Measurements from ENCODE around the gene DNAH14. TPM values are rescaled to one million over a fixed set of nuclear protein-coding genes. Genes with fewer than 3 reads are reported as not detected.

DNAH14 gene
- total RNA-seq, 2 experiments from 2014 or later: 0.27 to 0.34 TPM

DNA sequence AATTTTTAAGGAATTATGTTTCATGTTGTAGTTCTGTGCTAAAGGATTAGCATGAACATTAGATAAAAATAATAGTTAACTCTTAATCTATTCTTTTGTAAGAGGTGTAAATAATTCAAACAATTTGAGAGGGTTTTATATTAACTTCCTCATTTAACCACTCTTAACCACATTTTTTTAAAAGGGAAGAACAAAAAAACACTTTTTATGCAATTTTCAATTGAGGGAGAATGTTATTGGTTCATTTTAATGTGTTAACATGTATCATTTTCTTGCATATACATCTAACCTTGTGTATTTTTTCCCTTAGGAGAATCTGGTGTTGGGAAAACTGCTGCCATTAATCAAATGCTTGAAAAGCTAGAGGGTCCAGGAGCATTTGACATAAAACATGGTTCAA is 329.3 kb downstream of the DNAH14 start:
- no peaks in the 10 kb centered on the region for H3K9me3 ChIP-seq (ENCODE audit: control insufficient read depth in 1 of 2, insufficient read depth in 1 of 2, low read length in 2 of 2)
- H3K4me1 Mint-ChIP-seq (ENCODE audit: low read depth): no peaks in the 10 kb centered on the region
- H3K27me3 ChIP-seq (ENCODE audit: control insufficient read depth in 1 of 2, insufficient read depth in 2 of 2, low read length in 2 of 2): no peaks in the 10 kb centered on the region
- H3K9me3 Mint-ChIP-seq: peaks cover 2% of the 10 kb centered on the region
- H3K27ac Mint-ChIP-seq: no peak overlapping the region
- intact Hi-C loops (cut with DNase I, micrococcal nuclease): no loop called here
- H3K27ac ChIP-seq (ENCODE audit: low read depth in 1 of 2, low read length in 2 of 2): no peak overlapping the region
- peaks cover 7% of the 10 kb centered on the region for H3K27me3 Mint-ChIP-seq
- TF ChIP-seq, protein P1, sequence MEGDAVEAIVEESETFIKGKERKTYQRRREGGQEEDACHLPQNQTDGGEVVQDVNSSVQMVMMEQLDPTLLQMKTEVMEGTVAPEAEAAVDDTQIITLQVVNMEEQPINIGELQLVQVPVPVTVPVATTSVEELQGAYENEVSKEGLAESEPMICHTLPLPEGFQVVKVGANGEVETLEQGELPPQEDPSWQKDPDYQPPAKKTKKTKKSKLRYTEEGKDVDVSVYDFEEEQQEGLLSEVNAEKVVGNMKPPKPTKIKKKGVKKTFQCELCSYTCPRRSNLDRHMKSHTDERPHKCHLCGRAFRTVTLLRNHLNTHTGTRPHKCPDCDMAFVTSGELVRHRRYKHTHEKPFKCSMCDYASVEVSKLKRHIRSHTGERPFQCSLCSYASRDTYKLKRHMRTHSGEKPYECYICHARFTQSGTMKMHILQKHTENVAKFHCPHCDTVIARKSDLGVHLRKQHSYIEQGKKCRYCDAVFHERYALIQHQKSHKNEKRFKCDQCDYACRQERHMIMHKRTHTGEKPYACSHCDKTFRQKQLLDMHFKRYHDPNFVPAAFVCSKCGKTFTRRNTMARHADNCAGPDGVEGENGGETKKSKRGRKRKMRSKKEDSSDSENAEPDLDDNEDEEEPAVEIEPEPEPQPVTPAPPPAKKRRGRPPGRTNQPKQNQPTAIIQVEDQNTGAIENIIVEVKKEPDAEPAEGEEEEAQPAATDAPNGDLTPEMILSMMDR (IDR thresholded peaks at IDR 0.05): no peak
- no peak overlapping the region for H3K4me3 ChIP-seq (ENCODE audit: low read length)
- no peaks in the 10 kb centered on the region for H3K36me3 ChIP-seq (ENCODE audit: insufficient read depth, low read length)
- H3K4me1 ChIP-seq (ENCODE audit: insufficient read depth, low read length): no peaks in the 10 kb centered on the region
- ChIA-PET CTCF (no interaction called here), POLR2A (no interaction called here)
- DNase-seq (no peak), ATAC-seq (ENCODE audit: poor library complexity) (no peak)
- H3K36me3 Mint-ChIP-seq (ENCODE audit: low read depth): no peaks in the 10 kb centered on the region
- no peak overlapping the region for H3K4me3 Mint-ChIP-seq

DNA sequence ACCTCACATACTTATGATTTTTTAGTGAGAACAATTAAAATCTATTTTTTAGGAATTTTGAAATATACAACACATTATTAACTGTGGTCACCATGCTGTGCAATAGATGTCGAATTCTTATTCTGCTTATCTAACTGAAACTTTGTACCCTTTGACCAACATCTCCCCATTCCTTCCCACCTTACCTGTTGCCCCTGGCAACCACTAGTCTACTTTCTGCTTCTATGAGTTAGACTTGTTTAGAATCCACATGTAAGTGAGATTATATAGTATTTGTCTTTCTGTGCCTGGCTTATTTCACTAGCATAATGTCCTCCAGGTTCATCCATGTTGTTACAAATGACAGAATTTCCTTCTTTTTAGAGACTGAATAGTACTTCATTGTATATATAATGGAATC is 330.1 kb downstream of the DNAH14 start:
- CTCF ChIA-PET: no interaction called here

DNA sequence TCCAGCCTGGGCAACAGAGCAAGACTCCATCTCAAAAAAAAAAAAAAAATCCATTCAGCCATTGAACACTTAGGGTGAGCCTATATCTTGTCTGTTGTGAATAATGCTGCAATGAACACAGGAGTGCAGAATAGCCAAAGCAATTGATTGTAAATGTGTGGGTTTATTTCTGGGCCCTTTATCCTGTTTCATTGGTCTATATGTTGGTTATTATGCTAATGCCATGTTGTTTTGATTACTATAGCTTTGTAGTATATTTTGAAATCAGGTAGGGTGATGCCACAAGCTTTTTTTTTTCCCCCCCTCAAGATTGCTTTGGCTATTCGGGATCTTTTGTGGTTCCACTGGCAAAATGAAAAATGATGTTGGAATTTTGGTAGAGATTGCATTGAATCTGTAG is 330.8 kb downstream of the DNAH14 start:
- H3K9me3 Mint-ChIP-seq: peaks cover 2% of the 10 kb centered on the region
- DNase-seq (no peak), ATAC-seq (ENCODE audit: poor library complexity) (no peak)
- H3K9me3 ChIP-seq (ENCODE audit: control insufficient read depth in 1 of 2, insufficient read depth in 1 of 2, low read length in 2 of 2): no peaks in the 10 kb centered on the region
- no peaks in the 10 kb centered on the region for H3K4me1 ChIP-seq (ENCODE audit: insufficient read depth, low read length)
- H3K27me3 Mint-ChIP-seq: no peaks in the 10 kb centered on the region
- H3K4me3 ChIP-seq (ENCODE audit: low read length): no peak overlapping the region
- no peaks in the 10 kb centered on the region for H3K4me1 Mint-ChIP-seq (ENCODE audit: low read depth)
- H3K27me3 ChIP-seq (ENCODE audit: control insufficient read depth in 1 of 2, insufficient read depth in 2 of 2, low read length in 2 of 2): no peaks in the 10 kb centered on the region
- H3K4me3 Mint-ChIP-seq: no peak overlapping the region
- no peaks in the 10 kb centered on the region for H3K36me3 ChIP-seq (ENCODE audit: insufficient read depth, low read length)
- H3K27ac Mint-ChIP-seq: no peak overlapping the region
- ChIA-PET POLR2A (no interaction called here), CTCF (no interaction called here)
- H3K36me3 Mint-ChIP-seq (ENCODE audit: low read depth): no peaks in the 10 kb centered on the region
- H3K27ac ChIP-seq (ENCODE audit: low read depth in 1 of 2, low read length in 2 of 2): no peak overlapping the region
- intact Hi-C loops (cut with DNase I, micrococcal nuclease): no loop called here
- TF ChIP-seq, protein P1 (IDR thresholded peaks at IDR 0.05): no peak

More for the DNA sequence above, 330.1 kb downstream of the DNAH14 start:
- intact Hi-C loops (cut with DNase I, micrococcal nuclease): no loop called here
- Histone ChIP-seq H3K27ac (ENCODE audit: low read depth in 1 of 2, low read length in 2 of 2) (no peak overlapping the region), H3K36me3 (ENCODE audit: insufficient read depth, low read length) (no peaks in the 10 kb centered on the region), H3K27me3 (ENCODE audit: control insufficient read depth in 1 of 2, insufficient read depth in 2 of 2, low read length in 2 of 2) (no peaks in the 10 kb centered on the region), H3K4me3 (ENCODE audit: low read length) (no peak overlapping the region), H3K9me3 (ENCODE audit: control insufficient read depth in 1 of 2, insufficient read depth in 1 of 2, low read length in 2 of 2) (no peaks in the 10 kb centered on the region), H3K4me1 (ENCODE audit: insufficient read depth, low read length) (no peaks in the 10 kb centered on the region)
- H3K27ac Mint-ChIP-seq: no peak overlapping the region
- POLR2A ChIA-PET: no interaction called here
- H3K36me3 Mint-ChIP-seq (ENCODE audit: low read depth): no peaks in the 10 kb centered on the region
- no peaks in the 10 kb centered on the region for H3K4me1 Mint-ChIP-seq (ENCODE audit: low read depth)
- TF ChIP-seq, protein P1 (IDR thresholded peaks at IDR 0.05): no peak
- H3K27me3 Mint-ChIP-seq: peaks cover under 1% of the 10 kb centered on the region
- DNase-seq: no peak
- no peak overlapping the region for H3K4me3 Mint-ChIP-seq
- no peak for ATAC-seq (ENCODE audit: poor library complexity)
- H3K9me3 Mint-ChIP-seq: peaks cover 2% of the 10 kb centered on the region

Data from CD4-positive, alpha-beta T cell (primary cell).